Measurements from ENCODE around the gene APOA5.
A peak's percentile ranks its signal among the peaks of the same experiment; 100 is the strongest.
"Not testable (repeated sequence)": the region's sequence is repeated elsewhere in the genome, so short reads cannot be mapped to it uniquely, and the experiment has no call there.

Gene APOA5

DNA sequence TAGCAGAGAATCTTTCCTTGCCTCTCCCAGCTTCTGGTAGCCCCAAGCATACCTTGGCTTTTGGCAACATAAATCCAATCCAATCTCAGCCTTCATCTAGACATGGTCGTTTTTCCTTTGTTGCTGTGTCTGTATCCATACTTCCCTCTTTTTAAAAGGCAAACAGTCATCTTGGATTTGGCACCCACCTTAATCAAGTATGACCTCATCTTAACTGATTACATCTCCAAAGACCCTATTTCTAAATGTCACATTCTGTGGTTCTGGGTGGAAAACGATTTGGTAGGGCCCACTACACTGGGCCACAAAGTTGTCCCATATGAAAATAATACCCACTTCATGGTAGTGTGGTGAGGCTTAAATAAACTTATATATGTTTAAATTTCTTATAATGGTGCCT, 19.7 kb downstream of the APOA5 start:
- peak; percentile 1 for DNase-seq

DNA sequence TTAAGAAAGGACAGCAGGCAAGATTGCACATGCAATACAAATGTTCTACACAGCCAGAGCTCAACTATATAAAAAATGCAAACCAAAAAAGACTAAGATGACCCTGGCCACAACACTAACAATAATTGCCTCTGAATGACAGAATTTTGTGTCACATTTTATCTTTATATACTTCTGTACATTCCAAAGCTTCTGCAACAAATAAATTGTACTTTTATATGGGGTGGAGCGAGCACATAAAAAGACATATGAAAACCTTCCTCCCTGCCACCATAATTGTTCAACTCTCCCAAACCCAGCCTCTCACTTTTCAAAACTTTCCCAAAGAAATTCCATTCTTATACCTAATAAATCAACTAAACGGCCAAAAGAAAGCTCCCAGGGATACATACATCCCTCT, 29.5 kb downstream of the APOA5 start:
- no peak for DNase-seq

GRCh38 chr11:116756044-116756443, 35.6 kb downstream of the APOA5 start:
- not testable (repeated sequence) for DNase-seq

GRCh38 chr11:116750070-116750718, 41.5 kb downstream of the APOA5 start:
- DNase-seq = no peak

GRCh38 chr11:116742104-116742503, 49.6 kb downstream of the APOA5 start:
- DNase-seq = no peak

GRCh38 chr11:116740741-116741140, 50.9 kb downstream of the APOA5 start:
- no peak for DNase-seq
